GM18526 (cell line): ENCODE data around the gene ELP5.
A peak's percentile ranks its signal among the peaks of the same experiment; 100 is the strongest.

Source experiments
- POLR2A ChIP-seq: IDR thresholded peaks from 3 replicates; pipeline ENCODE4 v1.6.1; 2011; ENCODE audit not compliant: insufficient read length; ENCODE audit errors: extremely low read depth

Gene ELP5

DNA sequence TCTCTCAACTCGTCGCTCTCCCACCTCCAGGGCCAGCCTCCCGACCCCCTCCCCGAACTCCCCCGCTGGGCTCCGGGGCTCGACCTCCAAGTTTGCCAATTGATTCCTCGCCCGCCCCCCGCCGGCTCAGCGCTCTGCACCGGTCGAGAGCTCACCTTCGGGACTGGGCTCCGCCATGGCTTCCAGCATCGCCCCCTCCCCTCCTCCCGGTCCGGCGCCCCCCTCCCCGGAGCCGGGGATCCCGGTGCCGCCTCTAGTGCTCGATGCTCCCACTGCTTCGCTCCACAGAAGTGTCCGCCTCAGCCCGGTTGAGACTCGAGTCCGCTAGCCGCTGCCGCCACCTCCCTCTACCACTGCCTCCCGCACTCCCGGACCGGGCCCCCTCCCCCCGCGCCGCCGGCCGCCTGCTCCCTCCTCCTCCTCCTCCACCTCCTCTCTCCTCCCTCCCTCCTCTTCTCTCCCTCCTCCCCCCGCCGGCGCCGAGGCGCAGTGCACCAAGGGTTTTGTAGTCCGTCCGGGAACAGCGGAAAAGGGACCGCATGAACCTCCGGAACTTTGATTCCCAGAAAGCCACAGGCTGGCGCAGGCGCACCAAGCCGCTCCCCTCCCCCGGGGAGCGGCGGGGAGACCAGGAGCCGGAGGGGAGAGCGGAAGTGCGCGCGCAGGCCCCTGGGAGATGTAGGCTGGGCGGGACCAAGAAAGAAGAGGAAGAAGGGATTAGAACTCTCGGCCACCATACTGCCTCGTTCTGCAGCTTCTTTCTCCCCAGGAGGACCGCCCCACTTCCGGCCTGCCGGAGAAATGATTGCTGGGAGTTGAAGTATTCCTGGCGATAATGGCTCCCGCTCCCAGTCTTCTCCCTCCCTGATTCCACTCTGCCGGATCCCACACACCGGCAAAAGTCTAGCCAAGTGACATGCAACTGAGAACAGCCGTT lies 12.7 kb upstream of the ELP5 start, which contains the start of gene PHF23:
Gene PHF23, minus strand, starts transcription at position 367 of the 937 bp plus-strand sequence. Its CDS starts 178 bp downstream, at position 189.
- TF ChIP-seq POLR2A: peak; percentile 32

DNA sequence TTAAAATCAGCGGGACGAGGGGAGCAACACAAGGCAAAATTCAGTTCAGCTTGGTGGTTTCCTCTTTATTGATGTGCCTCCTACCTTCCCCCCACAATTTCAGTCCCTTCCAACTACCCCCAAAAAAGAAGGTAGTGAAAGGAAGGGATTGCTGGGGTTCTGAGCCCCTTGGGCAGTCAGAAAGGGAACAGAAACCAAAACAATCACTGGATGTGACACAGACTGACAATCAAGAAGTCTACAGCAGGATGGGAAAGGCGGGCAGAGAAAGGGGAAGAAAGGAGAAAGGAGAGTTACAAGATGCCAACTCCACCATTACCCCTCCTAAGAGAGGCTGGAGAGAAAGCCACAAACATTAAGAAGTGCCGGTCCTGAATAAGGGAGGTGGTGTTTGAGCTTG lies 11.6 kb upstream of the ELP5 start:
- no peak for TF ChIP-seq POLR2A

DNA sequence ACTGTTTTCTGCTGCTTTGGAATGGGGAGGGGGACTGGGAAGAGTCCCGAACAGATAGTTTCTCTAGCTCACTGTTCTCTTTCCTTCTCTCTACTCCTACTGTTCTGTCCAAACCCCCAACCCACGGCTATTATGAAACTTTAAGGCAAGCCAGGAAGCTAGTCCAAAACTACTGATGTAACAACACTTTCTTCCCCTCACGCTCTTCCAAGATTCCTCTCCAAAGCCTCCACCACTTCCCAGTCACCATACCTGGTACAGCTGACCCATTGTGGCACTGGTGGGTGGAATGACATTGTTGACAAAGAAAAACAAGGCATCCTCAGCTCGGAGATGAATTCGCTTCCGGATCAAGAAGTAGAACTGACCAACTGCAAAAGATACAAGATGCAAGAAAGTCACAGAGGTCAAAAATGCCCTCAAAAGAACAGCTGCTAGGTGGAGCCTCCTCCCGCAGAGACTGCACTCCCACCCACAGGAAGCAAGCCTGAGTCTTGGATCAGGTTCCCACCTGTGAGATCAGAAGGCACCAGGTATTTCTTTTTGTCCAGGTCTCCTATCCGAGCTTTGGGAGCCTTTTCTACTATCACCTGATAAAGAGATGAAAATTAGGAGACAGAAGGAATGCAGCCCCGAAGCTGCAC lies 10.8 kb upstream of the ELP5 start:
- no peak for TF ChIP-seq POLR2A

DNA sequence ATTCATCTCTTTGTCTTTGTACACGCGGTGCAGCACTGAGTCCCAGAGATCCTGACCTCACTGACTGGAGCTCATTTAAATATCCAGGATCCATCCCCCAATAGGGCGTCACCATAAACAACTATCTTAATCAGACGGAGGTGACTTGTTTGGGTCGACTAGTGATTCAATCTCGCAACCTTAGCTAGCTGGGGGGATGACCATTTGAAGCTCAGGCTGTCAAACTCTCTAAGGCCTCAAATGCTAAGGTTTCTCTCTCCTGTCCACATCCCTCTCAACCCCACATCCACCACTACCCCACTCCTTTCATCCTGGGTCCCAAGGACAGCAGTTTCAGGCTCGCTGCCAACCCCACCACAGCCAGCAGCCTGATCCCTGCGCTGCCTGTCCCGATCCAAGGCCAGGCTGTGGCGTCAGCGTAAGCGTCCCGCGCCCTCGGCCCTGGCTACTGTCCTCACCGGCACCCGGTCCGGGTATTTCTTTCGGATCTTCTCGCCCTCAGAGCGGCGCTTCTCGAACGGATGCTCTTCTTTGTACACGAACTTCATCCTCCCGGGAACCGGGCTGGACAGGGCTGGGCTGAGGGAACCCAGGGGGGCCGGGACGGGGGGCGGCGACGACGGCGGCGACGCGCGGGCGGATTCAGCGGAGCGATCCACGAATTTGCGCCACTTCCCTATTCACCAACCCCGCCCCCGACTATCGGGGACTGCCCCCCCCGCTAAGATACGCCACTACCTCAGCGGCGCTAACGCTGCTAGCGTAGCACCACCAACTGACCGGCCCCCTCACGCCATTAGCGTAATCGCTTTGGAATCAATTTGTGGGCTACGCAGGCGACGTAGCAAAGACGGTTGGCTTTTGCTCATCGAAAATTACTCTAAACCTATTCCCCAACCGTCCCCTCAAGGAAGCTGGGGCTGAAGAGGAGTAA lies 10.0 kb upstream of the ELP5 start, which contains the start of gene GABARAP:
Gene GABARAP, minus strand, starts transcription at position 667 of the 934 bp plus-strand sequence. Its CDS starts 119 bp downstream, at position 548.
- TF ChIP-seq POLR2A: peak; percentile 56

DNA sequence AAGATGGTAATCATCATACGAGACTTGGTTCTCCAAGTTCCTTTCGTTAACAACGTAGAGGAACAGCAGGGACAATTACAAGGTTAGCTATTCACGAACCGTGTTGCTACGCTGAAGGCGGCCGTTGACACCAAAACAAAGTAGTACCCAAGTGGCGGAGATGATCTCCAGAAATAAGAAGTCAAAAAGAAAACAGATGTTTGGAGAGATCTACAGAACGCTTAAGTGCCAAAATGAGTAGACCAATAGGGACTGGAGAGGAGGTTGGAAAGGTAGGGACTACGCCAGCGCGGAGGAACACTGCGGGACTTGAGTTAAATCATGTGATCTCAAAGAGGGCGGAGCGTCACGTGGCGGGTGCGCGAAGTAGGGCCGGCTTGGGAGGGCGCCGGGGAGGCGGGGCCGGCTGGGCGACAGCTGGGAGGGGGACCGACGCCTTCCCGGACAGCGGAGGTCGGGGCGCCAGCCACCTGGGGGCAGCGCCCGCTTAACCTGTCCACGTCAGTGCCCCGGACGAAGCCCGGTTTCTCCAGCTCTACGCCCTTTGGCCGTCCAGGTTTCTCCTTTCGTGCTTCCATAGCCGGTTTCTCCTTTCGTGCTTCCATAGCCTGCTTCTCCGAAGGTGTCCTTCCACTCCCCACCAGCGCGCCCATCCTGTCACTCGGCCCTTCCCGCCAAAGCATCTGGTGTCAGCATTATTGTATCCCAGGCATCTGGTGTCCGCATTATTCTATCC lies 9.1 kb upstream of the ELP5 start:
- TF ChIP-seq POLR2A: peak; percentile 45

DNA sequence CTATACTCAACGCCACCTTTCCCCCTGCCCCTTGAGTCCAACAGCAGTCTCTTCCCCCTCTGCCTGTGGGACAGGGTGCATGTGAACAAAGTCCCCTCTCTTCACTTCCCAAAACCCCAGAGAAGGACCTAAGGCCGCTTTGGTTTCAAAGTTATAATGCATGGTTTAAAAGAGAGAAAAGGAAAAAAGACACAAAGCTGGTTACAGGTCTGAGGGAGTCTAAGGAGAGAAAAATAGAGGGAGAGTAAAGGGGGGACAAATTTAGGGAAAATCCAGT lies 8.6 kb upstream of the ELP5 start:
- TF ChIP-seq POLR2A: no peak

DNA sequence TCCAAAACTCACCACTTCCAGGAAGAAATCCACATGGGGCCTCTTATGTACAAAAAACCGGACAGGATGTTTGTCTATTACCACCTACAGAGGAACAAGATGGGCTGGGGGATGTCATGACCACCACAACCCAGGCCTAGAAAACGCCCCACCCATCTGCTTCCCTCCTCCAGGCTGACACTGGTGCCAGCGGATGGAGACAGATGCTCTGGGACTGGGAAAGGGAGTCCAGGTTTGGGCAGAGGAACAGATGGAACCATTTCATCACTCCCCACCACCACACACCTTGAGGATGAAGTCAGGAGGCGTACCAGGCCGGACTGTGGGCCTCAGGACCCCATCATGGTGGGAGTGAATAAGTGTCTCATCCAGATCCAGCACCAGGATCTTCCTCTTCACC lies 5.2 kb upstream of the ELP5 start:
- TF ChIP-seq POLR2A: no peak

DNA sequence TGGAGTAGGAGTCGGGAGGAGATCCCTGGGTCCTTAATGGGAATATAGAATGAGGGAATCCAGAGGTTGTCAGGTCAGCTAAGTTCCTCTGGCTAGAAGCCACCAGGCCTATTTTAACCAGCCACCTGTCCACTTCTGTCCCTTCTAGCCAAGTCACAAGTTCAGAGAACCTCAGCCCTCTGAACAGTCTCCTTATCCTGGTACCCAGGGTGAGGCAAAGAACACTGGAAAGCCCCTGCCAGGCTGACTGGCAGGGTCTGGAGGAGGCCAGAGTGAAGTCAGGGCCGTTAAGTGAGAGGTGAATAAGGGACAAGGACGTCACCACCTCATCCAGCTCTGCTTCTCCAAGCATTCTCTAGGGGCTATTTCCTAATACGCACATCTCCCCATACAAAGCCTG lies 3.2 kb upstream of the ELP5 start:
- no peak for TF ChIP-seq POLR2A

DNA sequence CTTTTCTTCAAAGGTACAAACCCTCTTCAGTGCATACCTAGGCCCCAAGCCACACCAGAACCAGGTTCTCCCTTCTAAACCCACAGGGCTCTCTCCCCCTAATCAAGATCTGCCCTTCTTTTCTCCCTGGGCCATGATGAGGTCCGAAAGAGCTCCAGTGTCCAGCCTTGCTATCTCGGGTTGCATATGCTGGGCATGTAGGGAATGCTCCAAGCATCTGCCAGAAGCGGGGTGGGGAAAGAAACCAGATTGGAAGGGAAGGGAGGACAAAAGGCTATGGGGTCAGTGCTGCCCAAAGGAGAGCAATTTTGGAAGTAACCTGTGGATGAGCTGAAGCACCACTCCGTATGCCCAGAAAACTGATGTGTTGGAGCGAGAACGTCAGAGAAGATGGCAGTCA lies 2.8 kb upstream of the ELP5 start:
- TF ChIP-seq POLR2A: no peak

DNA sequence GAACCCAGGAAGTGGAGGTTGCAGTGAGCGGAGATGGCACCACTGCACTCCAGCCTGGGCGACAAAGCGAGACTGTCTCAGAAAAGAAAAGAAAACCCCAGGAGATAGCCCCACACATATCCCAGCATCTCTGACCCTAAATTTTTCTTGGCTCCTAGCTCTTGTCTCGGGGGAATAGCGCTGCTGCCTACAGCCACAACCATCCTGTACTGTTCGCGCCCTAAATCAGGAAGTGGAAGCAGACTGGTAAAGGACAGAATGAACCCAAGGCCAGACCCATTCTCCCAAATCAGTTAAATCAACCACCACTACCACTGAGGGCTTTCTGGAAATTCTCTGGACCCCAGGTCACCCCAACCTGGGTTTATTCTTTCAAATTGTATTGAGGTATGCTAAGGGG lies 2.2 kb upstream of the ELP5 start:
- TF ChIP-seq POLR2A: no peak

DNA sequence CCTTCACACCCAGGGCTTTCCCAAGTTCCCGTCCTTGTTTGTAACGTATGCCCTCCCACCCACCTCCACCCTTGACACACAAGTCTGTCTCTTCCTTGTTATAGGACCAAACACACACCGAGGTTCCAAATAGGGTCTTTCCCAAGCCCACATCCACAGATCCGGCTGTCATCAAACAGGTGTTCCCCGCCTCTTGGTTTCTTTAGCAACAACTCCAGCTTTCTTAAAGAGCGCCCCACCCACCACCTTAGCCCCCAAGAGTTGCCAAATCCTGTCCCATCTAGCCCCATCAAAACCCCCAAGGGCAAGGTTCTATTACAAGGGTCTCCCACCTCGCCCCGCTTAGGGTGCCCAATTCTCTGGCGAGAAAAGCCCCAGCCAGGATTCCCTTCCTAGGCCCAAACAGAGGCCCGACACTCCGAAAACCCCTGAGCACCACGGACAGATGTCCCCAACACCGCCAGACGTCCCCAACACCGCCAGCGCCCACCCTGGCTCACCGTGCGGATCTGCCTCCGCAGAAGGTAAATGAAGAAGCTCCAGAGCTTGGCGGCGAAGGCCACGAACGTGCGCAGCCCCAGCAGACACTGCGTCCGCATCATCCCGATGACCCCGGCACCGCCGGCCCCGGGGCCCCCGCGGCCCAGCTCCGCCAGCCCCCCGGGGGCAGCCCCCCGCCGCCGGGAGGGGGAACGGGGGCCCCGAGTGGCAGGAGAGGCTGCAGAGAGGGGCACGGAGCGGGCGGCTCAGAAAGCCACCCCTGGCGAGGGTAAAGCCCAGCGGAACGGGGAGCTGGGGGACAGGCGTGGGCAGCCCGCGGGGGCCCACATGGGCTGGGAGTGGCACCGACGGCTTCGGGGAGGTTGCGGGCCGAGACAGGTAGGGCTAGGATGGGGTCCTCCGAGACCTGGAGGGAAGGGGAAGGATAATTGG lies 1.1 kb upstream of the ELP5 start:
- no peak for TF ChIP-seq POLR2A

DNA sequence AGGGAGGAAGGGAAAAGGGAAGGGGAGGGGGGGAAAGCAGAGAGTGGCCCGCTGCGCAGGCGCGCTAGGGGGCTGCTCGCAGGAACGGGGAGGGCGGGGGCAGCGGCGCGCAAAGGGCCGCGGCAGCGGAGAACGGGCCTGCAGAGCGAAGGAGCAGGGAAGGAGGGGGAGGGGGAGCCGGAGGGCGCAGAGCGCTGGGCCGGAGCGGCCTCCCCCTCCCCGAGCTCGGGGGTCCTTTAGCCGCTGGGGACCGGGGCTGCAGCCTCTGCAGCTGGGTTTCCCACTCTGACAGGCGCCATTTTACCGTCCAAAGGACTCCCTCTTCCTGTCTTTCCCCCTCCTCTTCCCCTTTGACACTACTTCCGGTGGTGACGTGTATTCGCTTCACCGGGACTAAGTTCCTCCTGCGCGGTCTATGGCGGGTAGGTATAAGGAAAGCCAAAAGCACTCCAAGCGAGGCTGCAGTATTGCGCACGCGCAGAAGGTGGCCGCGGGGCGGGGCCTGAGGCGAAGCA lies 297 bp upstream of the ELP5 start, which contains the start of gene CTDNEP1:
Gene CTDNEP1, minus strand, starts transcription at position 74 of the 515 bp plus-strand sequence. CDS start 438 bp downstream, outside the sequence.
- TF ChIP-seq POLR2A: peak; percentile 48

DNA sequence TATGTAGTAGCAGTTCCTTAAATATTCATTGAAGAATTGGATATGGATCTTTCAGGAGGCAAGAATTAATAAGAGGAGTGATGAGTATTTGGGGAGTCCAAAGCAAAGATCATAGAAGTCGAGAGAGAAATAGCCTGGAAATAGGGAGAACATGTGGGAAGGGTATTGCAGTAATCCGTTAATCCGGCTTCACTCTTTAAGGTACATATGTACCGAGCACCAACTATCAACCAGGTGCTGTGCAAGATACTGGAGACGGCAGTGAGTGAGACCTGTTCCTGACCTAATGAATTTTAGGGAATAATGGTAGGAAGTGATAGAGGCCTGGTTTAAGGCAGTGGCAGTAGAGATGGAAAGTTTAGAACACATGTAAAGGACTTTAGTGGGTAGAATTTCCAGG lies 1.1 kb downstream of the ELP5 start:
- TF ChIP-seq POLR2A: no peak

DNA sequence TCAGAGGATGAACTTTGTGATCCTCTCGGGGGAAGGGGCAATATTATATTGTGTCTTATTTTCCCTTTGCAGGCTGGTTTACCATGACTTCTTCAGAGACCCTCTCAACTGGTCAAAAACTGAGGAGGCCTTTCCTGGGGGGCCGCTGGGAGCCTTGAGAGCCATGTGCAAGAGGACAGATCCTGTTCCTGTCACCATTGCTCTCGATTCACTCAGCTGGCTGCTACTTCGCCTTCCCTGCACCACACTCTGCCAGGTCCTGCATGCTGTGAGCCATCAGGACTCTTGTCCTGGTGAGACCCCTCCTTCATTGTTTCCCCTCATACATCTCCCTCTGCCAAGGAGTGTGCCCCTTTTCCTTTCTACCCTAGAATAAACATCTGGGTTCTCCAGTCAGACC lies 2.5 kb downstream of the ELP5 start:
- TF ChIP-seq POLR2A: no peak
